GM19438 (cell line): ENCODE data around the gene PID1.
"Not testable (repeated sequence)": the region's sequence is repeated elsewhere in the genome, so short reads cannot be mapped to it uniquely, and the experiment has no call there.

ENCODE experiments used
- ATAC-seq: cut with Tn5 transposase; IDR thresholded peaks from one replicate; pipeline ENCODE4 v1.9.1; 2021; ENCODE audit warnings: low read depth; ENCODE audit not compliant: unreplicated experiment

The PID1 gene

DNA sequence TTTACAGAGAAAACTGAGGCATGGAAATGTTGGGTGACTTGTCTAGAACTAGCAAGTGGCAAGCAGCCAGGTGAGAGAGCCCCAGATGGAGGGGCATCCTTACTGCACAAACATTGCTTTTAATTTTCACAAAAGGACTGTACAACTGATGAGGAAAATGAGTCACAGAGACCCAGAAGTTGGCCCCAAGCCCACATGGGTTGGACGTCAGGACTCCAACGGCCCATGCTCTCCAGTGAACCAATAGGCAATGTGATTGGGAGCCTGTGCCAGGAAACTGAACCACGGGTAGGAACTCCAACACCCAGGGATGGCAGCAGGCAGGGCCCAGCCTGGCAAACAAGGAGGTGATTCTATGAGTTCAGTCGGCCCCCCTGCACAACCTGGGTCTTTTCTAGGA, 50.8 kb downstream of the PID1 start:
- ATAC-seq, result no peak

DNA sequence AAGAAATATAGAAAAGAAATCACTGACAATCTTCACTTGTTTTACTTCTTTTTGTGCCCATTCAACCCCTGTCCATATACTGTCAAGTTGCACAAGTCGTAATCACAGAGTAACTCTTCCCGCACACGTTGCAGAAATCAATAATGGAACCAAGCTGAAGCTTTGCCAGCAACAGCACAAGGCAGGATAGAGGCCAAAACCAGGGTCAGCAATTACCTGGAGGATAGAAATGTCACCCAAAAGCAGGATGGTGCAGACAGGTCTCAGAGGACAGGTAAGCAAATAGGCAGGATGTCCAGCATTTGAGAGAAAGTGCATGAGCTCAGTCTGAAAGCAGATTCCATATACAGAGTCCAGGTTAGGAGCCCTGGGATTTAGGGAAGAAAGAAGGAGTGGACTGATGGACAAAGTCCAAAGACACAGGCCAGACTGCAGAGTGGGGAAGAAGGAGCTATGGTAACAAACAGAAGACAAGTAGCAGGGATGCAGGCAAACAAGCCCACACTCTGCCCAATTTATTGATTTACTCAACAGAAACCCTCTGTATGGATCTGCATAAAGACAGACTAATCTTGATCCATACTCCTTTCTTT, 52.7 kb downstream of the PID1 start:
- no peak for ATAC-seq

DNA sequence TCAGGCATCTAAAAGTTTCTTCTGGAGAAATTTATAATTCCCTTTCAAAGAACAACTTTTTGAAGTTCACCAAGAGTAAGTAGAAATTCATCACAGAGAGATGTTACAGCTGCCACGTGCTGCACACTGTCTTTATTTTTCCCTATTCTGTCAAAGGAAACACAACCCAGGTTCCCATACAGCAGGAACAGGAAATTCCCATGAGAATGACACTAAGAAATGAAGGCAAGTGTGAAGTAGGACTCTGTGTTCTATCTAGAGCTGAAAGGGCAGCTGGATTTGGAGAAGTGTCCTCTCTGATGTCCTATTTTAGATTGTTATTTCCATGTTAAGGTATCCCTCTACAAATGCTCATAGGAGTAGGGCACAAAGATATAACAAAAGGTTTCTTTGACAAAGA, 58.8 kb downstream of the PID1 start:
- no peak for ATAC-seq

DNA sequence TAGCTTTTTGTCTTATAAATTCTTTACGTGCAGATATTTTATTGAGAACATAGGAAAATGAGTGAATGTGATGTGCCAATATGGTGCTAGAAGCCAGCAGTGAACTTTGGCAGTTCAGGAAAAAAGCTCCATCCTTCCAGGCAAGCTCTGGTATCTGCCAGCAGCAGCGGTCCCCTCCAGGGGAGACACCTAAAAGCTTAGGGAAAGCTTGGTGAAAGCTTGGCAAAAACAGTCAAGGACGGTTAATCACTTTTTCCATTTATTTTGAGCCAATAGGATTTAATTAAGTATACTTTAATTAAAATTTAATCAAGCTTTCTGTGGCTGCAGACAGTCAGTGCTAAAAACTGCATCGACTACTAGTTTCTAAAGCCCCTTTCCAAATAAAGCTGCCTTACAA, 60.4 kb downstream of the PID1 start:
- no peak for ATAC-seq

DNA sequence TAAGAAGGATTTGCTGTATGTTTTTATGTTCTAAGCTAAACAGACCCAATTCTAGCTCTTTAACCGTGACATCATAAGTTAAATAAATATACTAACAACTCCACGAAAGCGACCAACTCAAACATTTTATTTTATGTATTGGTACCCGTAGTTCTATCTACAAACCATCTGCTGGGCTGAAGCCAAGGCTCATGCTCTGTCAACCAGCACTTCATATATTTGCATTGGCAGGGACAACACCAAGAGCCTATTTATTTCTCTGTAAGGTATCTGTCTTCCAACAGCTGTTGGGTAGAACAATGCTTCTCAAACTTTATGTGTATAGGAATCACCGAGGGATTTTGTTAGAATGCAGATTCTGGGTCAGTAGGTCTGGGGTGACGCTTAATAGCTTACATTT, 64.5 kb downstream of the PID1 start:
- ATAC-seq, result no peak

DNA sequence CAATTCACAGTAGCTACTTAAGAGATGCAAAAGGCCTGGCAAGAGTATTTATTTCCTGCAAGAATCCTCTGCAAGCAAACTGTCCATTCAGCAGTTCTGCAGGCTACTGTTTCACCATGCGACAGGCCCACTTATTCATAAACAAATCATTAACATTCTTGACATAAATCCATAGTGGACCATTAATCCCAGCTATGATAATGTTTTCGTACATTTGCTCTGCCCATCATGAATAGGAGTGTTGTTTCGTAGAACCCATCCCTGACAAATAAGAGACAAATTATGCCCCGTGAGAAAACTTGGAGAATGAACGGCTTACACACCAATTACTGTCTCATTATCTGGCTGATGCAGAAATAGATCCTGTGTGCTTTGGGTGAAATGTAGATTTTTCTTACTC, 65.4 kb downstream of the PID1 start:
- ATAC-seq, result no peak

DNA sequence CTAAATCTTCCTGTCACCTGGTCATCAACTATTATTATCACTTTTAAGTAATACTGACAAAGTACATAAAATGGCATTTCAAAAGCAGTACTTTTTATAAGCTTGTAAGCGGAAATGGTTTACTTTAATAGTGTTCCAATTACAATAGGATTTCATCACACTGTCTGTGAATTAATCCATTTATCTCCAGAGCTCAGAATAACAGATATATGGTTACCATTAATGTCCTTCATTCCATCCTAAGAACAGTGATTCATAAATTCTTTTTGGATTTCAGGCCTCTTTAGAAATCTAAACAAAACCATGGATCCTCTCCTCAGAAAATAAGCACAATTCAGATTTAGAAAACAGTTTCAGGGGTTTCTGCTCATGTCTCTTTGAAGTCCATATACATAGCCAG, 68.4 kb downstream of the PID1 start:
- no peak for ATAC-seq

DNA sequence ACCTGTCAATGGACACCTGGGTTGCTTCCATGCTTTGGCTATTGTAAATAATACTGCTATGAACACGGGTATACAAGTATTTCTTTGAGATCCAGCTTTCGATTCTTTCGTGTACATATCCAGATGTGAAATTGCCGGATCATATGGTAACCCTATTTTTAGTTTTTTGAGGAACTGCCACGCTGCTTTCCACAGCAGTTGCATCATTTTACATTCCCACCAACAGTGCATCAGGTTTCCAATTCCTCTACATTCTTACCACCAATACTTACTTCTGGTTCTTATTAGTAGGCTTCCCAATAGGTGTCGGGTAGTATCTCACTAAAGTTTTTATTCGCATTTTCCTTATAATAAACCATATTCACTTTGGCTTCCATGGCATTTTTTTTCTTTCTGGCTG, 69.6 kb downstream of the PID1 start:
- no peak for ATAC-seq

DNA sequence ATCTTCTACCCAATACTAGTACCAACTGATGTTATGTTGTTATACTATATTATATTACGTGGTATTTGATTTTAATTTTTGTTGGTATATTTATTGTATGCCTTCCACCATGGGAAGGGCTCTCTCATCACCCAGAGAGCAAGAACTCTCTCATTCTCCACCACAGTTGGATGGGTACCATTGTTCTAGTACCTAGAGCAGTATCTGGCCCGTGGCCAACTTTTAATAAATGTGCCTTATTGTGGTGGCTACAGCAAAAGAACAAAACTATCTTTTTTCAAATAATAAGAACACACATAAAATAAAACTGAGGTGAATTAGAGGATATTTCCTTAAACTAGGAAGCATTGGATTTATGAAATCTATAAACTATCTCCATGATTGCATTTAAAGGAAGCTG, 71.8 kb downstream of the PID1 start:
- no peak for ATAC-seq

DNA sequence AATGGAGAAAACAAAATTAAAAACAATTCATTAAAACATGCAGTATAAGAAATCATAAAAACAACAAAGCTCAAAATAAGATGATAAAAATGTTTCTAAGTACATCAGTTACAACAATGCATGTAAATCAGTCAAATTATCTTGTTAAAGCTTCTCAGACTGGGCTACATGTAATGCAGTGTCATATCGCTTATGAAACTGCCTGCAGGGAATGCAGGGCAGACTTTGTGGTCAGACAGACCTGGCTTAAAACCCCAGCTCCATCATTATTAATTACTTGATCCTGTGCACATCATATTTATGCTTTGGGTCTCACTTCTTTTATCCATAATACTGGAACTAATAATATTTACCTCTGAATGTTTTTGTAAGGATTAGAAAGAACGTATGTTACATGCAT, 74.6 kb downstream of the PID1 start:
- no peak for ATAC-seq

DNA sequence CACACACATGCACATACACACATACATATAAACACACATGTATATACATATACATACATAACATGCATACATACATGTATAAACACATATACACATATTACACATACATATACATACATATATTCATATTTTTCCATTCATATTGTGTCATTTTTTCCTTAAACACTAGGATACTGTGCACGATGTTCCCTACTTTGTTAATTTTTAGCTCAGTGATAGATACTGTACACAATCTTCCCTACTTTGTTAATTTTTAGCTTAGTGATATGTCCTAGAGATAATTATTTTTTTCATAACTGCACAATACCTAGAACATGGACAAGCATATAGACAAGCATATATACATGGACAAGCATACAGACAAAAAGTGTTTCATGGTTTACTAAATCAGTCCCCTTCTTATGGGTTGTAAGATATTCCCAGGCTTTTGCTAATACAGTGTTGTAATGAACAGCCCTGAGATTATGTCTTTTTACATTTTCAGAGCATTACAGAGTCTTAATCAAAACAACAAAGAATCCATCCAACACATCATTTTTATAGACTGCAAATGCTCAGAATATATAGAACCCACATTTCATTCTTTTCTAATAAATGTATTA, 75.6 kb downstream of the PID1 start:
- no peak for ATAC-seq

DNA sequence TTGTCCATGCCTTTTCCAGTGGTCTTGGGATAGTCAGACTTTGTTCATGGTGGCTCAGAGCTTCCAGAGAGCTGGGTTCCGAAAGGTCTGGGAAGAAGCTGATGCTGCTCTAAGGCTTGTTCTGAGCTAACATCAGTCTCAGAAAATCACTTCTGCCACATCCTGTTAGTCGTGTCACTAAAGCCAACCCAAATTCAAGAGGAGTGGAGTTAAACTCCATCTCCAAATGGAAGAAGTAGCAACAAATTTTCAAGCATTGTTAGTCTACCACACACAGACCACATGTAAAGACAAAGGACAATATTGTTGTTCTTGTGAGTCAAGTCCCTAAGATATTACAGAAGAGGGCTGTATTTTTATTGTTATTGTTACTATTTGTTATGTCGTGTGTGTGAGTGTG, 77.8 kb downstream of the PID1 start:
- ATAC-seq, result no peak

DNA sequence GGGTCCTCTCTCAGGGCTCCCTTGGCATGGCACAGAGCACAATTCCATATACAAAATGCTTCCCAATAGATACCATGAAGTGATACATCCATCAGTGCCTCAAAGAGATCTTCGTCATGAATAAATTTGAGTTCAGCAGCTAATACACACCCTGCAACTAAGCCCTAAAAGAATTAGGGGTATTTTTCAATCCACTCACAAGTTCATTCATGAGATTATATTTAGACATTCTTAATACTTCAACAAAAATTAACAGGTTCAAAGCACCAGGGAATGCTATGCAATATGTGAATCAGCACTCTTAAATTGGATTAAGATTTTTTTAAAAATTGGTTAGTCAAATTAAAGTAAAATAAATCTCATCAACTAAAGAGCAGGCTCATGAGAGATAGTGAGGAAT, 79.7 kb downstream of the PID1 start:
- no peak for ATAC-seq

DNA sequence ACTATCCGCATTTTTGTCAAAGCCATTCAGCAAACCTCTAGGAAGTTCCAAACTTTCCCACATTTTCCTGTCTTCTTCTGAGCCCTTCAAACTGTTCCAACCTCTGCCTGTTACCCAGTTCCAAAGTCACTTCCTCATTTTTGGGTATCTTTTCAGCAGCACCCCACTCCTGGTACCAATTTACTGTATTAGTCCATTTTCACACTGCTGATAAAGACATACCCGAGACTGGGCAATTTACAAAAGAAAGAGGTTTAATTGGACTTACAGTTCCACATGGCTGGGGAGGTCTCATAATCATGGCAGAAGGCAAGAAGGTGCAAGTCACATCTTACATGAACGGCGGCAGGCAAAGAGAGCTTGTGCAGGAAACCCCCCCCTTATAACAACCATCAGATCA, 84.0 kb downstream of the PID1 start:
- ATAC-seq, result not testable (repeated sequence)

DNA sequence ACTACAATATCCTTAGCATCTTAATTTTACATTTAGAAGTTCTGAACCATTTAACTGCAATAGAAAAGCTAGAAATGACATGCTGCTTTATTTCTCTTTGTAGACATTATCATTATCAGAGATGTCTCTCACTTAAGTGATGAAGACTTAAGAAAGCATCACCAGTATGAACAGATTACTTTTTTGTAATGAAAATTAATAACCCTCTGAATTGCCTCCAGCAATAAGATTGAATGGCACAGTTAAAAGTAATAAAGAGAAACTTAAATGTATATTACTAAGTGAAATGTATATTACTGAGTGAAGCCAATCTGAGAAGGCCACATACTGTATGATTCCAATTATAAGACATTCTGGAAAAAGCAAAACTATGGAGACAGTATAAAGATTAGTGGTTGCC, 89.4 kb downstream of the PID1 start:
- no peak for ATAC-seq

DNA sequence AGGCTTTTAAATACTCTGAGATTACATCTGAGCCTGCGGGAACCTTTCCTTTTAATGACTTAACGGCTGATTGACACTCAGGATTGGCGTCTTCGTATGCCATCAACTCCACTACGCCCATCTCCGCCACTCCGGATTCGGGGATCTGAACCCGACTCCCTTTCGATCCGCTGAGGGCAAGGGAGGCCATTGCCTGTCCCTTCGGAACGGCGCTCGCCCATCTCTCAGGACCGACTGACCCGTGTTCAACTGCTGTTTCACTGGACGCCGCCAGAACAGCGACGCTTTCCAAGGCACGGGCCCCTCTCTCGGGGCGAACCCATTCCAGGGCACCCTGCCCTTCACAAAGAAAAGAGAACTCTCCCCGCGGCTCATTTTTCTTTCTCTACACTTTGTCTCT, 90.4 kb downstream of the PID1 start:
- ATAC-seq, result no peak

DNA sequence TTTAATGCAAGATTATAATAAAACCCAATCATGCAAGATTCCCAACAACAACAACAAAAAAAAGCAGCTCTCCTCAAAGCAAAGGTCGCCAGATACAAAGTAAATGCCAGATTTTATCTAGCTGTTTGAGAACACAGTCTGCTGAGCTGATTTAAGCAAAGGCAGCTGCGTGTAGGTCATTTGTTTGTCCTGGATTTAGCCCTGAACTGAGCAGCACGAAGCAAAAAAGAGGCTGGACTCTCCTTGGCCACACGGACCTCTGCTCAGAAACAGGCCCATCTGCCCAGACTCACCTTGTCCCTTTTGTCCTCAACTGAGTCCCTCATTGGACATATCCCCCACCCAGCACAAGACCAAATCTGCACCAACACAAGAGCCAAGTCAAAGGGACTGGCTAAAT, 91.5 kb downstream of the PID1 start:
- ATAC-seq, result no peak

DNA sequence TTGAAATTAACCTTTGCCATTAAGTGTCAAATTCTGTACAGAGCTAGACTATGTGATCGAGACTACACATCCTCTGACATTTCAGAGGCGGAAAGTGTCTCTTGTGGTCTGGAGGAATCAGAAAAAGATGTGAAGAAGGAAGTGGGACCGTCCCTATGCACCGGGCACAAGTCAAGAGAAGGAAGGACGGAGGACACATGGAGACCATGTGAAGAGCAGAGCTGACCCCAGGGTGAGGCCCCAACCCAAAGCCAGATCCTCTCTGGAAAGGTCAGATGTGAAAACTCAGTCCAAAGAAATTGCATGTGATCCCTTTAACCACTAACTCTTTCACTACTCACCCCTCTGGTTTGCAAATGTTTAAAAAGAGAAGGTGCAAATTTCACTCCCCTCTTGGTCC, 92.4 kb downstream of the PID1 start:
- ATAC-seq, result no peak

DNA sequence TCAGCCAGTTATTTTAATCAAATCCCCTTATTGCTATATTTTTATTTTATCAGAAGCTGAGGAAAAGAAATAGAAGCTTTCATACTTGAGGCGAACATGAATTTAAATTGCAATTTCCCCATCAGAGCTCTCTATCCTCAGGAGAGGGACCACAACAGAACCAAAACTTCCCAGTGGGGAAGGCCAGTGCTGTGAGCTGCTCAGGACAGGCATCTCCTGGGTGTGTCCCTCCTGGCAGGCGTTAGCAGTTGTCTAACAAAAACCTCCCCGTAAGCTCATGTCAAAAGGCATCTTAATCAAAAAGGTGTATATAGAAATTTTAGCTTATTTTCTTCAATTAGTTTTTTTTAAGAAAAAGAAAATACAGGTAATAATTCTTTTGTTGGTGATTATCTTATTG, 93.0 kb downstream of the PID1 start:
- ATAC-seq, result no peak

DNA sequence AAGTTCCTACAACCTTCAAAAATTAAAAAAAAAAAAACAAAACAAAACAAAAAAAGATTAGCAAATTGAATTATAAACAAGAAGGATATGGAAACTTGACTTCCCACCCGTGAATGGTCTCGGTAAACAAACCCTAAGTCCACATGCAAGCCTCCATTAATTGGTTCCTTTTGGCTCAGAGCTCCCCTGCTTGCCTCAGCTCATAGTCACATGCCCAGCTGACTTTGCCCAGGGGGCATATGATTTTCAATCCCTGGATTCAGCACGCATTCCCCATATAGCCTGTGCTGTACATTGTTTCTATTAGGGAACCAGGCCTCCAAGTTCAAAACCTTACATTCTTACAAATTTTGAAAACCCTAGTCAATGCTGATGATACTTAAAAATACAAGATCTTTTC, 95.0 kb downstream of the PID1 start:
- no peak for ATAC-seq

DNA sequence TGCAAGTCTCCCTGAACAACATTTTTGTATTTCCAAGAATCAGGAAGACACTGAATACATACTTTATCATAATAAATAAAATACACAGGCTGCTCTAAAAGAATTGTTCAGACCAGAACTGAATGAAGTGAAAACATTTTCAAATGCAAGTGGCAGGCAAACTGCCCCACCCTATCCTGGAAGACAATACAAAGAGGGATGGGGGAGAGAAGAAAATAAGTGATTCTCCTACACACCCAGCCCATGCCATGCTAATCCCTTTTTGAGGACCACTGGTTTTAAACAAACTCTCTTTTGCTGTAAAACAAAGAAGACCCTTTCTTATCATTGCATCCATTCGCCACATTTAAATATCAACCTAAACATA, 95.6 kb downstream of the PID1 start:
- no peak for ATAC-seq

DNA sequence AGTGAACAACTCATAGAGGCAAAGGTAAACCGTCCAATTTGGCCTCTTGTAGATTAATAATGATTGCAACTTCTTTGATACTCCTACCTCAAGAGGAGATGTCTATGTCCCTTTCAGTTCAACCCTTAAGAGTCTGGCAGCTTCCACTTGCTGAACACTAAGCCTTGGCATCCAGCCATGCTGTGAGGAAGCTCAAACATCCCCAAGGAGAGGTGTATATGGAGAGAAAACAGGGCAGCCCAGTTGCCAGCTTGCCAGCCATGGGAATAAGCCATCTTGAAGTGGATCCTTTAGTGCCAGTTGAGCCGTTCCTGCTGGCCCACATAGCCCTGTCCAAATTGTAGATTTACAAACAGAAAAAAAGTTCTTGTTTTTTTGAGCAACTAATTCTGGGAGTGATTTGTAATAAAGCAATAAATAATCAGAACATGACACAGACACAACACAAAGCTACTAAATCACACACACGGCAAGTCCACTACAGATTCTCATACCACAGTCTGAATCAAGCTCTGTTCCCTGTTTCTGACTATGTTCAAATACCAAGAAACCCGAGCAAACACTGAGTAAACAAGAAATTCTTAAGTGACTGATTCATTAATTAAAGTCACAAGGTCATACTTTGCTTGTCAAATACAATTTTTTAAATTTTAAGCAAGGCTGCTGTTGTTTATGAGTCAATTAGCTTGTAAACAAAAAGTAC, 96.1 kb downstream of the PID1 start:
- no peak for ATAC-seq
